ENCODE results near the gene CHI3L2.

The CHI3L2 gene

DNA sequence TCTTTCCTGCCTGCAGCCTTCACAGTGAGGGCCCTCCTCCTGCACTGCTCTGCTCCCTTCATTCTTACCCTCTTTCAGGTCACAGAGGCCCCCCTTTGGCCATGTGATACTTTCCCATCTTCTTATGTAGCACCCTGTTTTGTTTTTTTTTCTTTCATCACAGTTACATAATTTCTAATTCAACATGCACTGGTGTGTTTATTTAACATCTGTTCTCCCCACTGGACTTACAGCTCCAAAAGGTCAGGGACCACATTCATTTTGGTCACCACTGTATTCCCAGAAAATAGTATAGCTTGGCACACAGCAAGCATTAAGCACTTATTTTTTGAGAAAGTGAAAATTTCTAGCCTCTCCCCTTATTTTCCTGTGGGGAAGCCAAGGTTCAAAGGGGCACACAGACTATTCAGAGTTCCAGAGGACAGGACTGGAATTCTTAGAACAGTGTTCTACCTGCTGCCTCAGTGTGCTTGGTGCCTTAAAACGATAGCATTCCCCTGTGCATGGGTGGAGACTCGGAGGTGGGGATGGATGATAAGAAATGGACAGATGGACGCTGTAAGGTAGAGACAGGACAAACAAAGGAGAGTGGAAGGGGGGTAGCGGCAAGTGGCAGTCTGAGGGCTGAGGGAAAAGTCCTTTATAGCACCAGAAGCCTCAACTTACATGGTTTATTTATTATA is 32.4 kb upstream of the CHI3L2 start:
- TF ChIP-seq, protein P1, sequence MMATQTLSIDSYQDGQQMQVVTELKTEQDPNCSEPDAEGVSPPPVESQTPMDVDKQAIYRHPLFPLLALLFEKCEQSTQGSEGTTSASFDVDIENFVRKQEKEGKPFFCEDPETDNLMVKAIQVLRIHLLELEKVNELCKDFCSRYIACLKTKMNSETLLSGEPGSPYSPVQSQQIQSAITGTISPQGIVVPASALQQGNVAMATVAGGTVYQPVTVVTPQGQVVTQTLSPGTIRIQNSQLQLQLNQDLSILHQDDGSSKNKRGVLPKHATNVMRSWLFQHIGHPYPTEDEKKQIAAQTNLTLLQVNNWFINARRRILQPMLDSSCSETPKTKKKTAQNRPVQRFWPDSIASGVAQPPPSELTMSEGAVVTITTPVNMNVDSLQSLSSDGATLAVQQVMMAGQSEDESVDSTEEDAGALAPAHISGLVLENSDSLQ (IDR thresholded peaks at IDR 0.05): no peak
- POLR2A ChIA-PET: no interaction called here
- no peak for DNase-seq (ENCODE audit: extremely low spot score)
- CTCF ChIA-PET: no interaction called here

DNA sequence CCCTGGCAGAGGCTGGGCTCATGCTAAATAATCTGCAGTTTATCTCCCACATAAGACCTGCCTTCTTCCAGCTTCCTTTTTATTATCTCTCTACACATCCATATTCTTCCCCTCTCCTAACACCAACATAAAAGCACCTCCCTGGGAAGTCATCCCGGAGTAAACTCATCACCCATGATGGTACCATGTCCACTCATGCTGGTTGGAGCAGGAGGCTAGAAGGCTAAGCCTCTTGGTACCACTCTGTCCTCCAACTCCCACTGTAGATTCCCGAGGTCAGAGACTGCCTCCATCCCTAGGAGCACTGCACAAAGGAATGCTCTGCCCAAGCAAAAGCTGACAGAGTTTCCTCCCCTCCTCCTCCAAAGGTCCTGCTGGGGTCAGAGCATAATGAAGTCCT is 31.3 kb upstream of the CHI3L2 start:
- TF ChIP-seq SUZ12 (IDR thresholded peaks at IDR 0.05): no peak
- no peak for TF ChIP-seq FOXA1 (IDR thresholded peaks at IDR 0.05)
- no peak for TF ChIP-seq SP1 (IDR thresholded peaks at IDR 0.05)
- TF ChIP-seq FOXK2 (IDR thresholded peaks at IDR 0.05): no peak
- TF ChIP-seq HDGF (IDR thresholded peaks at IDR 0.05; ENCODE audit: borderline replicate concordance): no peak
- no peak for TF ChIP-seq ELF4 (IDR thresholded peaks at IDR 0.05)
- no peak for TF ChIP-seq LEF1 (IDR thresholded peaks at IDR 0.05; ENCODE audit: borderline replicate concordance)
- no peak for TF ChIP-seq BHLHE40 (IDR thresholded peaks at IDR 0.05; ENCODE audit: borderline replicate concordance)
- CTCF ChIA-PET: no interaction called here
- DNase-seq (ENCODE audit: extremely low spot score): no peak
- POLR2A ChIA-PET: no interaction called here

DNA sequence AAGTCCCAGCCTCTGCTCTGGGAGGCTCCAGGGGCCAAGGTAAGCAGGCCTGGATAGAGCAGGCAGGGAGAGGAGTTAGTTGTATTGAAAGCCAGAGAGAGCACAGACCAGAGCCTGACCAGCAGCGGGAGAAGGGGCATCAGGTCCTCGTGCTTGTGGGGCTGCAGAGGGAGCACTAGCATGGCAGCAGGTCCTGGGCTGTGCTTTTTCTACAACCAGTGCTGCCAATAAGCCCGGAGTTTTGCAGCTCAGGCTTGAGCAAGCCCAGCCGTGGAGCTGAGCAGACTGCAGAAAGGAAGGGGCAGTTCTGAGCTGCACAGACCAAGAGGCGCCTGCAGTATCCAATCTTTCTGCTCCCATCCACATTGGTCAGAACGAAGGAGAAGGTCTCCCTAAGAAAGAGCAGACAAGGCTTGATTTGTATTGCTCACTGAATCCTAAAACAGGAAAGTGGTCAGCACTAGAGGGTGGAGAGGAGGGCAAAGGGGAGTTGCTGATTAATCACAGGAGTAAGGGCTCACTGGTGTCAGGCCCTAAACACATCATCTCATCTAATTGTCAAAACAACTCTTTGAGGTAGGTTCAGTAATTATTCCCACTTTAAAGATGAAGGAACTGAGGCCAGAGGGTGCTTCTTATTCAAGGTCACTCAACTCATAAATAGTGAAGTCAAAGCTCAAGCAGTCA is 29.8 kb upstream of the CHI3L2 start:
- TF ChIP-seq, protein P1 (IDR thresholded peaks at IDR 0.05): no peak
- TF ChIP-seq FOXK2 (IDR thresholded peaks at IDR 0.05): no peak
- TF ChIP-seq LEF1 (IDR thresholded peaks at IDR 0.05; ENCODE audit: borderline replicate concordance): no peak
- no peak for TF ChIP-seq SUZ12 (IDR thresholded peaks at IDR 0.05)
- no peak for TF ChIP-seq BHLHE40 (IDR thresholded peaks at IDR 0.05; ENCODE audit: borderline replicate concordance)
- no peak for TF ChIP-seq FOXA1 (IDR thresholded peaks at IDR 0.05)
- no peak for TF ChIP-seq CTBP1 (IDR thresholded peaks at IDR 0.05; ENCODE audit: borderline replicate concordance)
- TF ChIP-seq NFRKB (IDR thresholded peaks at IDR 0.05): no peak
- TF ChIP-seq ARNT (IDR thresholded peaks at IDR 0.05): no peak
- TF ChIP-seq TARDBP (IDR thresholded peaks at IDR 0.05): no peak
- TF ChIP-seq FOXM1 (IDR thresholded peaks at IDR 0.05; ENCODE audit: borderline replicate concordance): no peak
- no peak for TF ChIP-seq L3MBTL2 (conservative IDR thresholded peaks at IDR 0.05)
- CTCF ChIA-PET: interaction anchor here (0.8 kb wide), 1 partner anchor 25 kb away, joined by 4 read pairs; no protein-coding TSS in a partner anchor
- DNase-seq (ENCODE audit: extremely low spot score): peak; percentile 58
- POLR2A ChIA-PET: no interaction called here

DNA sequence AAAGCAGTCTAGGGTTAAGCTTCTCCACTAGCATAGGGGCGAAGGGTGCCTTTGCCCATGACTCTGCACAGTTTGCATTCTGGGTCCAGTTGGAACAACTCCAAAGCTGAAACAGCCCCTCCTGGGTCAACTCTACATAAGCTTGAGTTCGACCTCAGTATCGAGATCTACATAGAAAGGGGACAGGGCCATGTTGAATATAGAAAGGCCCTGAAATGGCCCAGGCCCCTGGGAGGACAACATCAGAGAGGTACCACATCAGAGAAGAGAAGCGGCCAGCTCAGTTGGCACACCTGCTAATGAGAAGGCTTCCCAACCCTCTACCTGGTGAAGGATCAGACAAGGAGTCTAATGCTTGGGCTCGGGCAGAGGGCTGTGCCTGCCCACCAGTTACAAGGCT is 28.7 kb upstream of the CHI3L2 start:
- POLR2A ChIA-PET: no interaction called here
- no peak for DNase-seq (ENCODE audit: extremely low spot score)
- CTCF ChIA-PET: interaction anchor here (0.6 kb wide), 1 partner anchor 307 kb away, joined by 3 read pairs; no protein-coding TSS in a partner anchor
- TF ChIP-seq FOXA1 (IDR thresholded peaks at IDR 0.05) (no peak), FOXM1 (IDR thresholded peaks at IDR 0.05; ENCODE audit: borderline replicate concordance) (no peak), LEF1 (IDR thresholded peaks at IDR 0.05; ENCODE audit: borderline replicate concordance) (no peak), BHLHE40 (IDR thresholded peaks at IDR 0.05; ENCODE audit: borderline replicate concordance) (no peak), L3MBTL2 (conservative IDR thresholded peaks at IDR 0.05) (no peak), NFRKB (IDR thresholded peaks at IDR 0.05) (no peak), SP1 (IDR thresholded peaks at IDR 0.05) (no peak), ZNF384 (IDR thresholded peaks at IDR 0.05) (no peak), ELF4 (IDR thresholded peaks at IDR 0.05) (no peak), TARDBP (IDR thresholded peaks at IDR 0.05) (no peak), ARNT (IDR thresholded peaks at IDR 0.05) (no peak)

DNA sequence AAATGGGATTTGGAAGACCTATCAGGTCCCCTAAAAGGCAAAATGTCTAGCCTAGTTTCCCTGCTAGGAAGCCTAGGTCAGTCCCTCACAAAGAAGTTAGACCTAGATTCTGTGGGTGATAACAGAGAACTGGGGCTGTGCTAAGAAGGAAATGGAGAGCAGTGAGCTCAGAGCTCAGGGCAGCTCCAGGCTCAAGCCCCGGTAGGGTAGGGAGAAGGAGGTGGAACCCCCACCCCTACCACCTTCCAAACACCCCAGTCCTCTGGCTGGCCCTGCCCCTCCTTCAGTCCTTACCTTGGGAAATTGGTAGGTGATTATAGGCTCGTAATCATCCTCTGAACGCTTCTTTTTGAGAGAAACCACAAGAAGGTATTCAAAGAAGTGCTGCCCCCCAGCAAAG is 28.2 kb upstream of the CHI3L2 start:
- DNase-seq (ENCODE audit: extremely low spot score): no peak
- TF ChIP-seq FOXK2 (IDR thresholded peaks at IDR 0.05) (no peak), SUZ12 (IDR thresholded peaks at IDR 0.05) (no peak), FOXM1 (IDR thresholded peaks at IDR 0.05; ENCODE audit: borderline replicate concordance) (no peak)
- TF ChIP-seq, protein P1 (IDR thresholded peaks at IDR 0.05): no peak
- POLR2A ChIA-PET: no interaction called here
- CTCF ChIA-PET: no interaction called here

DNA sequence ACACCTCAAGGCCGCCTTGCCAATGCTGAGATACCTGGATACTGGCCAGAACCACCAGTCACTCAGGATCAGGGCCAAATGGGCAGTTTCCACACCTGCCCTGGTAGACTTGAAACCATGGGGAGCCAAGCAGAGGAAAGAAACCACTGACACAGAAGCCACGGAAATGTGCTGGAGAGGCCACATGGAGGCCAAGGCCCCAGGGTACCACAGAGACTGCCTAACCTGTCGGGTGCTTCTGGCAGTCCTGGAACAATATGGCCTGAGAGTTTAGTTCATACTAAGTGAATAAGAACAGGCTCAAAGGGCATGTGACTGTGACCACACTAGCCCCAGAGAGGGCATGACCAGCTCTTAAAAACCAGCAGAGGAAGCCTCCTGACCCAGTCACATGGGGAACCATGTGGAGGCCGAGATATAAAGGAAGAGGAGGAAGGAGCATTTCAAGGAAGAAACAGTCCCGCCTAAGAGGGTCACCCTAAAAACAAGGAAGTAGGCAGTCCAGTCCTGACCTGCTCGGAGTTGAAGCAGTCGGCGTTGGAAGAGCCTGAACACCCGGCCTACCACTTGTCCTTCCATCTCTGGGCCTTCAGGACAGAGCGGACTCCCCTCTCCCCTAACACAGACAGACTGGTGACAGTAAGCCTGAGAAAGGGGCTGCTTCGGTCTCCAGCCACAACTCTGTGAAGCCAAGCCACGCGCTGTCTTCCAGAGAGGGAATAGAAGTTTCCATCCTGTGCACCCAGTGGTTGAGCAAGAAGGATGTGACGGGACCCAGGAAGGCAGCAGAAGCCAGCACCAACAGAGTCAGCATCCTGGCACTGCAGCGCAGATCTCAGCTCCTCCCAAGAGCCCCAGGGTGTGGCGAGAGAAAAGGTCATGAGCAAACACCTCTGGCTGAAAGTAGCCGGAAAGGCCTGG is 27.4 kb upstream of the CHI3L2 start, which contains the start of gene DENND2D:
DENND2D (minus strand) TSS at position 766 of the 921 bp plus-strand sequence; CDS start at position 579, 187 bp downstream.
- no peak for DNase-seq (ENCODE audit: extremely low spot score)
- TF ChIP-seq FOXA1 (IDR thresholded peaks at IDR 0.05) (no peak), ARNT (IDR thresholded peaks at IDR 0.05) (no peak), NFRKB (IDR thresholded peaks at IDR 0.05) (no peak), CTBP1 (IDR thresholded peaks at IDR 0.05; ENCODE audit: borderline replicate concordance) (no peak), ELF4 (IDR thresholded peaks at IDR 0.05) (no peak), LEF1 (IDR thresholded peaks at IDR 0.05; ENCODE audit: borderline replicate concordance) (no peak), HDGF (IDR thresholded peaks at IDR 0.05; ENCODE audit: borderline replicate concordance) (no peak), BHLHE40 (IDR thresholded peaks at IDR 0.05; ENCODE audit: borderline replicate concordance) (no peak), SP1 (IDR thresholded peaks at IDR 0.05) (no peak), ZNF384 (IDR thresholded peaks at IDR 0.05) (no peak), FOXM1 (IDR thresholded peaks at IDR 0.05; ENCODE audit: borderline replicate concordance) (no peak), FOXK2 (IDR thresholded peaks at IDR 0.05) (no peak), TARDBP (IDR thresholded peaks at IDR 0.05) (no peak), L3MBTL2 (conservative IDR thresholded peaks at IDR 0.05) (no peak), SUZ12 (IDR thresholded peaks at IDR 0.05) (no peak)
- TF ChIP-seq, protein P1 (IDR thresholded peaks at IDR 0.05): no peak
- CTCF ChIA-PET: no interaction called here
- POLR2A ChIA-PET: no interaction called here
